ENCODE measurements around the gene ALPG. TPM values are rescaled to one million over a fixed set of nuclear protein-coding genes. Genes with fewer than 3 reads are reported as not detected.
"Not testable (repeated sequence)": the region's sequence is repeated elsewhere in the genome, so short reads cannot be mapped to it uniquely, and the experiment has no call there.

ALPG gene
- total RNA-seq, 4 donors from 2014 or later = not detected

DNA sequence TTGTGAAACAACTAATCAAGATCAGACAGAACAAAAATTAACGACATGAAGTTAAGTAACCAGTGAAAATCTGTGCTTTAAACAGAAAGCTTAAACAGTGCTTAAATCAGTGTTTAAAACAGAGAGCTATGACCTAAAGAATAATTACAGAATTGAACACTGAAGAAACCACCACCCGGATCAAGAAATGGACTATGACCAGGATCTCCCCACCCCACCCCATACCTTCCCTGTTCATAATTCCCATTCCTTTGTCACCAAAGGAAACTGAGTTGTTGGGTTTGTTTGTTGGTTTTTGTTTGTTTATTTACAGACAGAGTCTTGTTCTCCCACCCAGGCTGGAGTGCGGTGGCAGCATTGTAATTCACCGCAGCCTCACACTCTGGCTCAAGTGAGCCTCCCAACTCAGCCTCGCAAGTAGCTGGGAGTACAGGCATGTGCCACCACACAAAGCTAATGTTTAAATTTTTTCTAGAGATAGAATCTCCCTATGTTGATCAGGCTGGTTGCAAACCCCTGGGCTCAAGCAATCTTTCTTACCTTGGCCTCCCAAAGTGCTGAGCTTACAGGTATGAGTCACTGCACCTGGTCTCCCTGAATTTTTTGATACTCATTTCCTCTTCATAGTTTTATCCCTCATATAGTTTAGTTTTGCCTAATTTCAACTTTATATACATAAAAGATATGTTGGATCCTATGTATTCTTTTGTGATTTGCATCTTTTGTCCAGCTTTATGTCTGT is 8.2 kb upstream of the ALPG start:
- Histone ChIP-seq H3K27me3 (peaks cover 0 to 15% (median 12%) of the 10 kb centered on the region in 3 donors), H3K4me1 (no peaks in the 10 kb centered on the region), H3K27ac (no peak overlapping the region), H3K9me3 (no peaks in the 10 kb centered on the region), H3K36me3 (no peaks in the 10 kb centered on the region), H3K4me3 (no peak overlapping the region)
- in situ Hi-C loops (cut with MboI; ENCODE audit: low sequenced_read_pairs in 4 of 4) = no loop called here
- DNase-seq (no peak), ATAC-seq (no peak)
- intact Hi-C loops (cut with DNase I; ENCODE audit: low total_unique reads) = no loop called here
- no peak for TF ChIP-seq POLR2A (IDR thresholded peaks at IDR 0.05)
- TF ChIP-seq, protein P1, sequence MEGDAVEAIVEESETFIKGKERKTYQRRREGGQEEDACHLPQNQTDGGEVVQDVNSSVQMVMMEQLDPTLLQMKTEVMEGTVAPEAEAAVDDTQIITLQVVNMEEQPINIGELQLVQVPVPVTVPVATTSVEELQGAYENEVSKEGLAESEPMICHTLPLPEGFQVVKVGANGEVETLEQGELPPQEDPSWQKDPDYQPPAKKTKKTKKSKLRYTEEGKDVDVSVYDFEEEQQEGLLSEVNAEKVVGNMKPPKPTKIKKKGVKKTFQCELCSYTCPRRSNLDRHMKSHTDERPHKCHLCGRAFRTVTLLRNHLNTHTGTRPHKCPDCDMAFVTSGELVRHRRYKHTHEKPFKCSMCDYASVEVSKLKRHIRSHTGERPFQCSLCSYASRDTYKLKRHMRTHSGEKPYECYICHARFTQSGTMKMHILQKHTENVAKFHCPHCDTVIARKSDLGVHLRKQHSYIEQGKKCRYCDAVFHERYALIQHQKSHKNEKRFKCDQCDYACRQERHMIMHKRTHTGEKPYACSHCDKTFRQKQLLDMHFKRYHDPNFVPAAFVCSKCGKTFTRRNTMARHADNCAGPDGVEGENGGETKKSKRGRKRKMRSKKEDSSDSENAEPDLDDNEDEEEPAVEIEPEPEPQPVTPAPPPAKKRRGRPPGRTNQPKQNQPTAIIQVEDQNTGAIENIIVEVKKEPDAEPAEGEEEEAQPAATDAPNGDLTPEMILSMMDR (IDR thresholded peaks at IDR 0.05 in 4 of 5, conservative IDR thresholded peaks at IDR 0.05 in 1 of 5) = no peak

DNA sequence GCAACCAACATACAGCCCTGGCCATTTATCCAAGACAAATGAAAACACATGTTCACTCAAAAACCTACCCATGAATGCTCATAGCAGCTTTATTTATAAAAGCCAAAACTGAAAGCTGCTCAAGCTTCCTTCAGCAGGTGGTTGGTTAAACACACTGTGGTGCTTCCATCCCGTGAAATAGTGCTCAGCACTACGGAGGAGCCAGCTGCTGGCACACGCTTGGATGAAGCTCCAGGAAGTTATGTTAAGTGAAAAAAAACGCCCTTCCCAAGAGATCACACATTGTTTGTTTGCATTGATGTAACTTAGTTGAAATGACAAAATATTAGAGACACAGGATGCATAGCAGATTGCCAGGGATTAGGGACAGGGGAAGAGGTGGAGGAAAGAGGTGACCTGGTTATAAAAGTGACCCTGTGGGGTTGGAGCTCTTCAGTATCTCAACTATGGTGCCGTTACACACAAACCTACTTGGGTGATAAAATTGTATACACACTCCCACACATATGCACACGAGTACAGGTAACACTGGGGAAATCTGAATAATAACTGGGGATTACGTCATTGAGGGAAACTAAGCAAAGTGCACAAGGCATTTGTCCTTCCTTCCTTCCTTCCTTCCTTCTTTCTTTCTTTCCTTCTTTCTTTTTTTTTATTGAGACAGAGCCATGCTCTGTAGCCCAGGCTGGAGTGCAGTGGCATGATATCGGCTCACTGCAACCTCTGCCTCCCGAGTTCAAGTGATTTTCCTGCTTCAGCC is 6.2 kb upstream of the ALPG start:
- H3K9me3 ChIP-seq = no peaks in the 10 kb centered on the region
- no peak overlapping the region for H3K4me3 ChIP-seq
- intact Hi-C loops (cut with DNase I; ENCODE audit: low total_unique reads) = no loop called here
- no peak overlapping the region for H3K27ac ChIP-seq
- no peak for DNase-seq
- H3K4me1 ChIP-seq = no peaks in the 10 kb centered on the region
- H3K36me3 ChIP-seq = no peaks in the 10 kb centered on the region
- TF ChIP-seq, protein P1 (IDR thresholded peaks at IDR 0.05 in 4 of 5, conservative IDR thresholded peaks at IDR 0.05 in 1 of 5) = no peak
- no peak for TF ChIP-seq POLR2A (IDR thresholded peaks at IDR 0.05)
- no peak for ATAC-seq
- peaks cover 0 to 15% (median 12%) of the 10 kb centered on the region in 3 donors for H3K27me3 ChIP-seq
- in situ Hi-C loops (cut with MboI; ENCODE audit: low sequenced_read_pairs in 4 of 4) = no loop called here

- no peaks in the 10 kb centered on the region for H3K4me1 ChIP-seq
- no peak overlapping the region for H3K4me3 ChIP-seq
- H3K27ac ChIP-seq = no peak overlapping the region
- no peaks in the 10 kb centered on the region for H3K9me3 ChIP-seq
- ATAC-seq (no peak), DNase-seq (no peak)
- peaks cover 0 to 10% (median 9%) of the 10 kb centered on the region in 3 donors for H3K27me3 ChIP-seq
- TF ChIP-seq, protein P1 (IDR thresholded peaks at IDR 0.05 in 4 of 5, conservative IDR thresholded peaks at IDR 0.05 in 1 of 5) = no peak
- TF ChIP-seq POLR2A (IDR thresholded peaks at IDR 0.05) = no peak
- in situ Hi-C loops (cut with MboI; ENCODE audit: low sequenced_read_pairs in 4 of 4) = no loop called here
- intact Hi-C loops (cut with DNase I; ENCODE audit: low total_unique reads) = no loop called here
- H3K36me3 ChIP-seq = no peaks in the 10 kb centered on the region
Observed at GRCh38 chr2:232402518-232402917, 4.1 kb upstream of the ALPG start.

DNA sequence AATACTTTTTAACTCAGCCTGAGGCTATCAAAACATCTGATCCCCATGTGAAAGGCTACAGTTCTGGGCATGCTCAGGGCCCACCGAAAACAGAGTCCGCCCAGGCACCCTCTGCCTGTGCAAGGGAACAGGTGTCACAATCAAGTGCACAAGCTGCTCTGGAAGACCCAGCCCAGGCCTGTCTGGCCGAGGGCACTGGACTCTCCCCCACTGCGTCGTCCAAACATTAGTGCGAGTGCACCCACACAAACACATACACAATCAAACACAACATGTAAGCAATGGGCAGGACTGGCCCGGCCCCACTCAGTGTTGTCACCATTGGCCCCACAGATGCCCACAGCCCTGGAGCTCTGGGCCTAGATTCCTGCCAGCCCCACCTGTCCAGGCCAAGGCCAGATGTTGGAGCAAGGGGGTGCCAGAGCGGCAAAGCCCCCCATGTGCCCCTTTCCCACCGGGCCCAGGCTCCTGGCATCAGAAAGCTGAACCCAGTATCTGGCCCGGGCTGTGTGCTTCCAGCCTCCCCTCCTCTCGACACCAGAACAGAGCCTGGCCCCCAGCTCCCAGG is 617 bp upstream of the ALPG start:
- in situ Hi-C loops (cut with MboI; ENCODE audit: low sequenced_read_pairs in 4 of 4) = no loop called here

GRCh38 chr2:232407428-232408150 is 945 bp downstream of the ALPG start:
- H3K36me3 ChIP-seq; H3K27me3 ChIP-seq; in situ Hi-C loops (cut with MboI; ENCODE audit: low sequenced_read_pairs in 4 of 4); H3K9me3 ChIP-seq; intact Hi-C loops (cut with DNase I; ENCODE audit: low total_unique reads); H3K27ac ChIP-seq; H3K4me1 ChIP-seq; H3K4me3 ChIP-seq; DNase-seq; ATAC-seq: not testable (repeated sequence)

More for the DNA sequence above, 617 bp upstream of the ALPG start:
- intact Hi-C loops (cut with DNase I; ENCODE audit: low total_unique reads) = no loop called here
- no peaks in the 10 kb centered on the region for H3K9me3 ChIP-seq
- H3K27ac ChIP-seq = no peak overlapping the region
- no peaks in the 10 kb centered on the region for H3K4me1 ChIP-seq
- no peak overlapping the region for H3K4me3 ChIP-seq
- H3K36me3 ChIP-seq = no peaks in the 10 kb centered on the region
- DNase-seq = no peak
- TF ChIP-seq, protein P1 (IDR thresholded peaks at IDR 0.05 in 4 of 5, conservative IDR thresholded peaks at IDR 0.05 in 1 of 5) = no peak
- TF ChIP-seq POLR2A (IDR thresholded peaks at IDR 0.05) = no peak
- H3K27me3 ChIP-seq = peaks cover 0 to 5% (median 0%) of the 10 kb centered on the region in 3 donors
- ATAC-seq = no peak

DNA sequence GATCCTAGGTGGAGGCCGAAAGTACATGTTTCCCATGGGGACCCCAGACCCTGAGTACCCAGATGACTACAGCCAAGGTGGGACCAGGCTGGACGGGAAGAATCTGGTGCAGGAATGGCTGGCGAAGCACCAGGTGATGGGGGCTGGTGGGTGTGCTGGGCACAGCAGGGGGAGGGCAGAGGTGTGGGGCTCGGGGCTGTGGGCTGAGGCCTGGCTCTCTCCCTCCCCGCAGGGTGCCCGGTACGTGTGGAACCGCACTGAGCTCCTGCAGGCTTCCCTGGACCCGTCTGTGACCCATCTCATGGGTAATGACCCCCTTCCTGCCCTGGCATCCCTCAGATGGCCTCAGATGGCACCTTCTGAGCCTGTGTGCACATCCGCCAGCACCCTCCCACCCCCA is 1.6 kb downstream of the ALPG start:
- H3K4me1 ChIP-seq; ATAC-seq; H3K9me3 ChIP-seq; in situ Hi-C loops (cut with MboI; ENCODE audit: low sequenced_read_pairs in 4 of 4); H3K4me3 ChIP-seq; H3K27ac ChIP-seq; DNase-seq; intact Hi-C loops (cut with DNase I; ENCODE audit: low total_unique reads); H3K27me3 ChIP-seq; H3K36me3 ChIP-seq: not testable (repeated sequence)

- H3K27ac ChIP-seq; H3K36me3 ChIP-seq; DNase-seq; in situ Hi-C loops (cut with MboI; ENCODE audit: low sequenced_read_pairs in 4 of 4); ATAC-seq; H3K27me3 ChIP-seq; H3K9me3 ChIP-seq; intact Hi-C loops (cut with DNase I; ENCODE audit: low total_unique reads); H3K4me1 ChIP-seq; H3K4me3 ChIP-seq: not testable (repeated sequence)
Observed at GRCh38 chr2:232409617-232410016, 3.0 kb downstream of the ALPG start.
